NCI-H146 treated with DMSO at 0.1 percent for 48 hours (cell line): Measurements from ENCODE around the gene MPRIP.
A peak's percentile ranks its signal among the peaks of the same experiment; 100 is the strongest.

Experiments used
- DNase-seq: peaks from one replicate; lab custom pipeline; 2025; ENCODE audit not compliant: unreplicated experiment; lab: John Stamatoyannopoulos, UW

The MPRIP gene

GRCh38 chr17:17066021-17066420 lies 23.8 kb downstream of the MPRIP start:
- no peak for DNase-seq

DNA sequence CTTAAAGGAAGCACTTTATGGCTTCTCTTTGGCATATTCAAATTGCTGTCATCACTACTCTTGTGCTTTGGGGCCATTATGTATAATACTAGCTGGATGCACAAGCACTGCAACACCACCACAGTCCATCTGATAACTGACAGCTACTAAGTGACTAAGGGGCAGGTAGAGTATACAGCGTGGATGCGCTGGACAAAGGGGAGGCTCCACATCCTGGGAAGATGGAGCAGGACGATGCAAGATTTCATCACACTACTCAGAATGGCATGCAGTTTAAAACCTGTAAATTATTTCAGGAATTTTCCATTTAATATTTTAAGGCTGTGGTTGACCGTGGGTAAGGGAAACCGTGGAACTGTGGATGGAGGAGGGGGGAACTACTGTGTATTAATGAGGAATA lies 25.0 kb downstream of the MPRIP start:
- no peak for DNase-seq

DNA sequence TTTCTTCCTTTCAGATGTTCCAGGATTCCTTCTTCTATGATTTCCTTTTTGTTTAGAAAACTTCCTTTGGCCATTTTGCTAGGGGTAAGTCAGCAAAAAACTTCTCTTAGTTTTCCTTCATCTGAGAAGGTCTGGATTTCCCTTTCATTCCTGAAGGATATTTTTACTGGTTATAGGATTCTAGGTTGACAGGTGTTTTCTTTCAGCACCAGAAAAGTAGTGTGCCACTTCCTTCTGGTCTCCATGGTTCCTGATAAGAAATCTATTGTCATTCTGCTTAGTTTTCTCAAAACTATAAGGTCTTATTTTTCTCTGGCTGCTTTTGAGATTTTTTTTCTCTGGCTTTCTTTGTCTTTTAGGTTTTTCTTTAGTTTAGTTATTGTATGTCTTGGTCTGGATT lies 27.6 kb downstream of the MPRIP start:
- no peak for DNase-seq

GRCh38 chr17:17070931-17071330 lies 28.7 kb downstream of the MPRIP start:
- DNase-seq = no peak

DNA sequence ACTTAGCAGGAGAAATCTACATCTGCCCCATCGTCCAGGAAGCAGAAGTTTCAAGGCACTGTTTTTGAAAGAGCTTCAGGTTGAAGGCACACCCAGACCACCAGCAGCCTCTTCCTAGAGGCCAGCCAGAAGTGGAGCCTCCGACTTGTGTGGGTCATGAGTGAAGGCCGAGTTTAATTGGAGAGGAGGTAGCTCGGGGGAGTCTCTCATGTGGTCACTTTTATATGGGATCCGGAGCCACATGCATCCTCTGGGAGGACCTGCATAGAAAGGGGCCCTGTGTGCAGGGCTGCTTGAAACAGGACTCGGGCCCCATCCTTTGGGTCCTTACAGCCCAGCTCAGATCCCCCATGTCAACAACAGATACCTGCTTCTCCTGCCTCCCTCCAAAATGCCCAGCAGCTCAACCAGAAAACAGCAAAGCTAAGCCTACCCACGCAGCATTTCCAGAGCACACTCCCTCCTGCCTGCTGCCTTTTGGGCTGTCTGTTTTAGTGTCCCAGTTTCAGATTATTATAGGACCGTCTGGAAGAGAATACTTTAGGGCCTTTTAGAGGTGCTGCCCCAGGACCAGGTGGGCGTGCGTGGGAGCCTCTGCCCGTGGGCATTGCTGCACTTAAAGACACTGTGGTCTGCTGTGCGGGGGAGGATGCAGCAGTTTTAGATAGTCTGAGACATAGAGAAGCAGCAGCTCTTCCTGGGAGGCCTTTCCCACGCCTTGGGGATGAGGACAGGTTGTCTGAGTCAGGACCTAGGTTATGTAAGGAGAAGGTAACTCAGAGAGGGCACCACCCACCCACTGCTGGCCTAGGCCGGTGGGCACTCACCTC lies 29.5 kb downstream of the MPRIP start:
- DNase-seq = no peak

GRCh38 chr17:17072546-17072945 lies 30.3 kb downstream of the MPRIP start:
- DNase-seq = no peak

- no peak for DNase-seq
Observed at GRCh38 chr17:17073030-17073564, 30.8 kb downstream of the MPRIP start.

DNA sequence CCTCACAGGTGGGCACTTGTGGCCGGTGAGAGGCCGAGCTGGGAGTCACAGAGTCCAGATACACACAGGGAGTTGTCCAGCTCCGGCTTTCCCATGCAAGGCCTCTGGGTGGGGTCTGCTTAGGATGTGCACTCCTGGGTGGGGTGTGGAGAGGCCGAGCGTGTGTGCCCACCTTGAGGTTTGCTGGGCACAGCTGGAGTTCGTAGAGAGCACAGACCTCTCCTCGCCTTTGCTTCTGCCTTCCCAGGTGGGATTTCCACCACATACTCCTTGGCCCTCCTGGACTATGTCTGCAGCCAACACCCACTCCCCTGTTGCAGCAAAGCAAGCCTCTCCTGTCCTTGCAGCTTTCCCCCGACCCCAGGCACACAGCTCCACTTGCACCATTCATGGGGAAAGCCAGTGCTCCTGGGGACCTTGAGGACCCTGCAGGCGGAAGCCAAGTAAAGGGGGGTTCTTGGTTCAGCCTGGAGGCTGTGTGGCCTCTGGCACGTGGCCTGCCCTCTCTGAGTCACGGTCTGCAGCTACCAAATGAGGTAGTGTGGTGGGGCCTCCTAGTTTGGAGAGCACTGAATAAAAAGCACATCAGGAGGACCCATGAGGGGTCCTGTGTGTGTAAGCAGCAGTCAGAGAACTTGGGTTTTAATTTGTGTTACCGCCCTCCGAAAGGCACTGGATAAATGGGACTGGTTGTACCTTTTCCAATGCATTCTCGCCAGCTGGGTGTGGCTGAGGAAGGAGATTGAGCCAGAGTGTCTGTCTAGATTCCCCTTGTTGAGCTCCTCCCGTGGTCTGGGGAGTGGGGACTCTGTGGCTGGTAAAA lies 31.5 kb downstream of the MPRIP start:
- no peak for DNase-seq

GRCh38 chr17:17075125-17075781 lies 33.0 kb downstream of the MPRIP start:
- DNase-seq = peak; percentile 9

- DNase-seq = no peak
Observed at GRCh38 chr17:17076066-17076465, 33.8 kb downstream of the MPRIP start.

GRCh38 chr17:17077101-17077500 lies 34.8 kb downstream of the MPRIP start:
- no peak for DNase-seq

DNA sequence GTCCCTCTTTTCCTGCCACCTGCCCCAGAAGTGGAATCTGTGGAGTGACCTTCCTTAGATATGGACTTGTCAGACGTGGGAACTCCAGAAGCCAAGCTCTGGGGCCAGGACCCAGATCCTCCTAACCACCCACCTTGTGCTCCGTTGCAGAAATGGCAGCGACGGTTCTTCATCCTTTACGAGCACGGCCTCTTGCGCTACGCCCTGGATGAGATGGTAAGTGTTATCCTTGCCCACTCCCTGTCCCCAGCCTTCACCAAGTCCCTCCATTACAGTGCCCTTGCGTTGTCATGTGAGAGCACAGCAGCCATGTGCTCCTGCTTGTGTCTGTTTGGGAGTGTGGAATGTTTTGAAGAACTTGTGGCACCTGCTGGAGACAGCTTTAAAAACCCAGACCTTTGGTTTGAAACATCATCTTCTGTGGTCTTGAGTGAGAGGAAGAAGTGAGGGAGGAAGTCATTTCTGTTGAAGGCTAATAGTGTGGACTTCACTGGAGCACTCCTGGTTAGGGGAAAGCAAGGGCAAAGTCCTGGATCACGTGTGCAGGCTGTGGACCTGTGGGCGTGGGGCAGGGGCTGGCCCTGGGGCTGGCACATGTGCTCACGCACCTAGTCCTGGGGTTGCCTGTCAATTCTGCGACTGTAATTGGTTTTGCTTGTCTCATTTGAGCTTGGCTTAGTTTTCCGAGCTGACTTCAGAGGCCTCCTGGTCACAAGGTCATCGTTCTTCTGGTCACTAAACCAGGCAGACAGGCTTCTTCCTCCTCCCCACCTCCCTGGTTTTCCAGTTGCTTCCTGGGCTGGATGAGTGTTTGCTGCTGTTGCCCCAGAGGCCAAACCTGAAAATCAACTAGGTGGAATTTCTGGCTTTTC lies 35.8 kb downstream of the MPRIP start:
- DNase-seq = no peak

GRCh38 chr17:17078832-17079231 lies 36.6 kb downstream of the MPRIP start:
- DNase-seq = no peak

DNA sequence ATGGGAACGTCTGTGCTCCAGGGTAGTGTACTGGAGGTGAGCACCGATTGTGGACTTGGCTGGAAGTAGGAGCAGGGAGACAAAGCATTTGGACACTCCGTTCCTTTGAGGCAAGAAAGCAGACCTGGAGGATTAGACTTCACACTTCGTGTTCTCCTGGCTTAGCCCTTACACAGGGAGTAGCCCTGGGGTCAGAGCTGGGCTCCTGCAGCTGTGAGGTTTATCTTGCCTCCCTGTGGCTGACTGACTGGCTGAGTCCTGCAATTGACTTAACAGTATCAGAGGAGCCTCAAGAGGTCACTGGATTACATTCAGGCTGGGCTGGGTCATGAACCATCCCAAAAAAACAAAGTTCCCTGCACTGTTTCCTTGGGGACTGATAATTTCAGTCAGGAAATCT lies 37.1 kb downstream of the MPRIP start:
- DNase-seq = no peak

GRCh38 chr17:17079761-17080160 lies 37.5 kb downstream of the MPRIP start:
- no peak for DNase-seq

GRCh38 chr17:17080181-17080631 lies 37.9 kb downstream of the MPRIP start:
- DNase-seq = no peak

DNA sequence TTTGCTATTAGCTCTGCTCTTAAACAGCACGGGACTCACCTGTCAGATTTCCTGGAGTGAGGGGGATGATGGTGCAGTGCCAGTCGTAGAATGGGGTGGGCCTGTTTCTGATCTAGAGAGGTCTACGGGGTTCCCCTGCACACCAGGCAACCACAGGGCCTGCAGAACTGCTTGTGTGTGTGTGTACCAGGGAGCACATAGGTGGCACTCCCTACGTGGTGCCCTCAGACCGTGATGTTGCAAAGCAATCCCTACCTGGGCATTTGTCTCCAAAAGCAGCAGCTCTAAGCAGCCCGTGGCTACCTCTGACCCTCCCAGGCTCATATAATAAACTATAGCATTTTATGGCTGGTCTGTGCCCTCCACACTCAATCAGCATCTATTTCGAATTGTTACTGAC lies 38.5 kb downstream of the MPRIP start:
- no peak for DNase-seq

- no peak for DNase-seq
Observed at GRCh38 chr17:17081304-17081940, 39.2 kb downstream of the MPRIP start.

GRCh38 chr17:17082878-17083277 lies 40.6 kb downstream of the MPRIP start:
- DNase-seq = no peak

- no peak for DNase-seq
Observed at GRCh38 chr17:17084317-17084835, 42.1 kb downstream of the MPRIP start.
